Measurements from ENCODE around the gene SPEN. TPM values are rescaled to one million over a fixed set of nuclear protein-coding genes. Genes with fewer than 3 reads are reported as not detected.

SPEN gene
- polyA plus RNA-seq, 1 donor from 2014 or later: 7.1 TPM

DNA sequence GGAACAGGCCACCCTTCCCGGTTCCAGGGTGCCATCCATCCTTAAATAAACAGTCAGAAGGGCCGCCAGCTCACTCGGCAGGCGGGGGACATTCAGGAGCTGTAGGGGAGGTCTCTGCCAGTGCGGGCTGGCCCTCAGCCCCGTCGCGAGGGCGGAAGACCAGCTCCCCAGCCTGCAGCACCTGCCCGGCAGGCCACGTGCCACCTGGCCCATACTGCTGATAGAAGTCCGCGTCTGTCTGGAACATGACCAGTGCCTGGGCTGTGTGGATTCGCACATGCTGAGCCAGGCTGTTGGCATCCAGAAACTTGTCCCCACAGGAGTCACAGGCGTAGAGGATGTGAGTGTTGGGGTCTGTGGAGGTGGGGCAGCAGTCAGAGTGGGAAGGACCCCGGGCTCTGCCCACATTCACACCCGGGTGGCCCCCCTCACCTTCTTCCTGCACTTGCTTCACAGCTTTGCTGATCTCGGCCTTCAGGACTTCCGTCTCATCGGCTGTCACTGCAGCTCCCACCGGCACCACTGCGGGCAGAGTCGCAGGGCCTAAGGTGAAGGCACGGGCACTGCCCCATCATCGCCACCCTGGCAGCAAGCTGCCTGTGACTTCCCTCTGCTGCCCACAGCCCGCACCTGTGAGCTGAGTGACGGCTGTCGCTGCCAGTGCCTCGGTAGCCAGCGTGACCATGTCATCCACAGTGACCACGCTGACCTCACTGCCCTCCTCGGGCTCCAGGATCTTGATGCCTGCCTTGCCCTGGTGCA is 94.6 kb downstream of the SPEN start:
- Histone ChIP-seq H3K9me2 (ENCODE audit: insufficient read depth, low read length) (no peaks in the 10 kb centered on the region), H3K27me3 (ENCODE audit: insufficient read depth, low read depth, low read length) (no peaks in the 10 kb centered on the region), H3K9ac (ENCODE audit: low read length) (no peak overlapping the region), H3K9me3 (ENCODE audit: low read length) (no peaks in the 10 kb centered on the region), H2AFZ (ENCODE audit: low read depth, low read length) (no peak overlapping the region), H3K4me2 (ENCODE audit: low read length) (no peak overlapping the region), H3K36me3 (ENCODE audit: insufficient read depth, low read length) (peaks cover 9% of the 10 kb centered on the region), H3F3A (ENCODE audit: insufficient read depth, low read length, poor library complexity, severe bottlenecking) (no peaks in the 10 kb centered on the region), H3K79me2 (replicated peaks; ENCODE audit: insufficient read depth, low read length) (no peaks in the 10 kb centered on the region), H4K20me1 (ENCODE audit: insufficient read depth) (no peaks in the 10 kb centered on the region), H3K4me3 (ENCODE audit: low read length) (no peak overlapping the region), H3K27ac (ENCODE audit: low read length) (no peak overlapping the region)
- TF ChIP-seq EP300 (conservative IDR thresholded peaks at IDR 0.05; ENCODE audit: poor library complexity, severe bottlenecking): no peak

DNA sequence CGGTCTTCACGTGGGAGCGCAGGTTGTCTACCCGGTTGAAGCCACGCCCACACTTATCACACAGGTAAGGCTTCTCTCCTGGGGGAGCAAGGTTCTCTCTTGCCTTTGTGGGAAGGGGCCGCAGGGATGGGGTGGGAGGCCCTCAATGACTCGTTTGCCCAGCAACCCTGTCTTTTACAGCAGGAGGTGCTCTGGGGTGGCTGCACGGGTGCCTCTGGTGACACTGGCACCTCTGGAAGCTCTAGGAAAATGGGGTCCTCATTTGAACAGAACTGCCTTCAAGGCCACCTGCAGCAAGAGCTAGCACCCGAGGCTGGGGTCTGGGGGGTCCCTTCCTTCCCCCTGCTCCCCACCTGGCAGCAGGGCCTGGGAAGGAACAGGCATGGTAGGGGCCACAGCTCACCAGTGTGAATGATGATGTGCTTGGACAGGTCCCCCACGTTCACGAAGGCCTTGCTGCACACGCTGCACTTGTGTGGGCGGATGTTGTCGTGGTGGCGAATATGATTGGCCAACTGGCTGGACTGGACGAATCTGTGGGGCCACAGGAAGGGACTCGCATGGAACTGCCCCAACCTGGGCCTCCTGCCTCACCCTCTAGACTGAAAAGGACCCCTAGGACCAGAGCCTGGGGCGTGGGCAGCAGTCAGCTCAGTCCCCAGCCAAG is 95.3 kb downstream of the SPEN start:
- Histone ChIP-seq H3K36me3 (ENCODE audit: insufficient read depth, low read length) (peaks cover 9% of the 10 kb centered on the region), H3K9me3 (ENCODE audit: low read length) (no peaks in the 10 kb centered on the region), H4K20me1 (ENCODE audit: insufficient read depth) (no peaks in the 10 kb centered on the region), H3K9me2 (ENCODE audit: insufficient read depth, low read length) (no peaks in the 10 kb centered on the region), H3K4me2 (ENCODE audit: low read length) (no peak overlapping the region), H3K4me3 (ENCODE audit: low read length) (no peak overlapping the region), H3K27me3 (ENCODE audit: insufficient read depth, low read depth, low read length) (no peaks in the 10 kb centered on the region), H3K9ac (ENCODE audit: low read length) (no peak overlapping the region), H2AFZ (ENCODE audit: low read depth, low read length) (no peak overlapping the region), H3K79me2 (replicated peaks; ENCODE audit: insufficient read depth, low read length) (no peaks in the 10 kb centered on the region), H3F3A (ENCODE audit: insufficient read depth, low read length, poor library complexity, severe bottlenecking) (no peaks in the 10 kb centered on the region), H3K27ac (ENCODE audit: low read length) (no peak overlapping the region)
- TF ChIP-seq SMC3 (conservative IDR thresholded peaks at IDR 0.05; ENCODE audit: poor library complexity): no peak
- TF ChIP-seq MXI1 (conservative IDR thresholded peaks at IDR 0.05; ENCODE audit: poor library complexity, severe bottlenecking): no peak
- TF ChIP-seq POLR2AphosphoS5 (IDR thresholded peaks at IDR 0.05): no peak
- TF ChIP-seq EP300 (conservative IDR thresholded peaks at IDR 0.05; ENCODE audit: poor library complexity, severe bottlenecking): no peak
- TF ChIP-seq, protein P1, sequence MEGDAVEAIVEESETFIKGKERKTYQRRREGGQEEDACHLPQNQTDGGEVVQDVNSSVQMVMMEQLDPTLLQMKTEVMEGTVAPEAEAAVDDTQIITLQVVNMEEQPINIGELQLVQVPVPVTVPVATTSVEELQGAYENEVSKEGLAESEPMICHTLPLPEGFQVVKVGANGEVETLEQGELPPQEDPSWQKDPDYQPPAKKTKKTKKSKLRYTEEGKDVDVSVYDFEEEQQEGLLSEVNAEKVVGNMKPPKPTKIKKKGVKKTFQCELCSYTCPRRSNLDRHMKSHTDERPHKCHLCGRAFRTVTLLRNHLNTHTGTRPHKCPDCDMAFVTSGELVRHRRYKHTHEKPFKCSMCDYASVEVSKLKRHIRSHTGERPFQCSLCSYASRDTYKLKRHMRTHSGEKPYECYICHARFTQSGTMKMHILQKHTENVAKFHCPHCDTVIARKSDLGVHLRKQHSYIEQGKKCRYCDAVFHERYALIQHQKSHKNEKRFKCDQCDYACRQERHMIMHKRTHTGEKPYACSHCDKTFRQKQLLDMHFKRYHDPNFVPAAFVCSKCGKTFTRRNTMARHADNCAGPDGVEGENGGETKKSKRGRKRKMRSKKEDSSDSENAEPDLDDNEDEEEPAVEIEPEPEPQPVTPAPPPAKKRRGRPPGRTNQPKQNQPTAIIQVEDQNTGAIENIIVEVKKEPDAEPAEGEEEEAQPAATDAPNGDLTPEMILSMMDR (IDR thresholded peaks at IDR 0.05; ENCODE audit: poor library complexity, severe bottlenecking): no peak
- TF ChIP-seq, protein P2, sequence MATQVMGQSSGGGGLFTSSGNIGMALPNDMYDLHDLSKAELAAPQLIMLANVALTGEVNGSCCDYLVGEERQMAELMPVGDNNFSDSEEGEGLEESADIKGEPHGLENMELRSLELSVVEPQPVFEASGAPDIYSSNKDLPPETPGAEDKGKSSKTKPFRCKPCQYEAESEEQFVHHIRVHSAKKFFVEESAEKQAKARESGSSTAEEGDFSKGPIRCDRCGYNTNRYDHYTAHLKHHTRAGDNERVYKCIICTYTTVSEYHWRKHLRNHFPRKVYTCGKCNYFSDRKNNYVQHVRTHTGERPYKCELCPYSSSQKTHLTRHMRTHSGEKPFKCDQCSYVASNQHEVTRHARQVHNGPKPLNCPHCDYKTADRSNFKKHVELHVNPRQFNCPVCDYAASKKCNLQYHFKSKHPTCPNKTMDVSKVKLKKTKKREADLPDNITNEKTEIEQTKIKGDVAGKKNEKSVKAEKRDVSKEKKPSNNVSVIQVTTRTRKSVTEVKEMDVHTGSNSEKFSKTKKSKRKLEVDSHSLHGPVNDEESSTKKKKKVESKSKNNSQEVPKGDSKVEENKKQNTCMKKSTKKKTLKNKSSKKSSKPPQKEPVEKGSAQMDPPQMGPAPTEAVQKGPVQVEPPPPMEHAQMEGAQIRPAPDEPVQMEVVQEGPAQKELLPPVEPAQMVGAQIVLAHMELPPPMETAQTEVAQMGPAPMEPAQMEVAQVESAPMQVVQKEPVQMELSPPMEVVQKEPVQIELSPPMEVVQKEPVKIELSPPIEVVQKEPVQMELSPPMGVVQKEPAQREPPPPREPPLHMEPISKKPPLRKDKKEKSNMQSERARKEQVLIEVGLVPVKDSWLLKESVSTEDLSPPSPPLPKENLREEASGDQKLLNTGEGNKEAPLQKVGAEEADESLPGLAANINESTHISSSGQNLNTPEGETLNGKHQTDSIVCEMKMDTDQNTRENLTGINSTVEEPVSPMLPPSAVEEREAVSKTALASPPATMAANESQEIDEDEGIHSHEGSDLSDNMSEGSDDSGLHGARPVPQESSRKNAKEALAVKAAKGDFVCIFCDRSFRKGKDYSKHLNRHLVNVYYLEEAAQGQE (IDR thresholded peaks at IDR 0.05; ENCODE audit: borderline replicate concordance): no peak
- TF ChIP-seq RAD21 (conservative IDR thresholded peaks at IDR 0.05): no peak

Measured in neural cell (in vitro differentiated cells).